NCI-H748 treated with DMSO at 0.1 percent for 48 hours (cell line): Measurements from ENCODE around the gene NDUFA13.

Experiments used
- DNase-seq: peaks from one replicate; lab custom pipeline; 2025; lab: John Stamatoyannopoulos, UW

NDUFA13 gene

GRCh38 chr19:19489804-19490204 is 26.2 kb upstream of the NDUFA13 start:
- DNase-seq: no peak

- DNase-seq: peak; percentile 38
Observed at GRCh38 chr19:19490214-19490968, 25.6 kb upstream of the NDUFA13 start.

DNA sequence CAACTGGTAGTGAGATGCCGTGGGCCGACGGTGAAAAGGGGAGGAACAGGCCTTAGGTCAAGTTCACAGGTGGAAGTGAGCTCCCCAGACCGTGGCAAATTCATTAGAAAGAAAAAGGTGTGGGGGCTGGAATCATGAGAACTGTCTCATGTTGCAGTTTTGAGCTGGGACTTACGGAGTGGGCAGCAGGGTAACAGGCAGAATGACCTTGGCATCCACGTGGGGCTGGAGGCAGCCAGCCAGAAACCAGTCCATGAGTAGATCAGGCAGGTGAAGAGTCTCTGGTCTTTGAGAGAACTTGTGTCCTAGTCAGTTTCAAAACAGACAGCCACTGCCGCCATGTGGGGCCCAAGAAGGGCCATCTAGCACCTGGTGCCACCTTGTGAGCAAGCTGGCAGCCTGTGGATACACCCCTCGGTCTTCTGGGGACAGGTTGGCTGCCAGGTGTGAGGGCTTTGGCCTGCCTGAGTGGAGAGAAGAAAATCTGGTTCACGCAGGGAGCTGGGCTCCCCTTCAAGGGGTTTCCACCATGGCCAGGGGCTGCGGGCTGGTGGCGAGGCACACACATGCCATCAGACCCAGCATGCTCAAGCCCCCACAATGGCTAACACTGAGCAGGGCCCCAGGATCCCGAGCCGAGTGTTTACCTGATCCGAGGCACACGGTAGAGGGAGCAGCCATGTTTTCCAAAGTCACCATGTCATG is 24.6 kb upstream of the NDUFA13 start:
- no peak for DNase-seq

- DNase-seq: no peak
Observed at GRCh38 chr19:19492026-19492610, 23.9 kb upstream of the NDUFA13 start.

- no peak for DNase-seq
Observed at GRCh38 chr19:19493841-19494546, 22.0 kb upstream of the NDUFA13 start.

GRCh38 chr19:19495614-19496603 is 20.1 kb upstream of the NDUFA13 start:
- DNase-seq: no peak

GRCh38 chr19:19498255-19498991 is 17.6 kb upstream of the NDUFA13 start:
- DNase-seq: no peak

GRCh38 chr19:19499272-19499995 is 16.6 kb upstream of the NDUFA13 start:
- DNase-seq: no peak

DNA sequence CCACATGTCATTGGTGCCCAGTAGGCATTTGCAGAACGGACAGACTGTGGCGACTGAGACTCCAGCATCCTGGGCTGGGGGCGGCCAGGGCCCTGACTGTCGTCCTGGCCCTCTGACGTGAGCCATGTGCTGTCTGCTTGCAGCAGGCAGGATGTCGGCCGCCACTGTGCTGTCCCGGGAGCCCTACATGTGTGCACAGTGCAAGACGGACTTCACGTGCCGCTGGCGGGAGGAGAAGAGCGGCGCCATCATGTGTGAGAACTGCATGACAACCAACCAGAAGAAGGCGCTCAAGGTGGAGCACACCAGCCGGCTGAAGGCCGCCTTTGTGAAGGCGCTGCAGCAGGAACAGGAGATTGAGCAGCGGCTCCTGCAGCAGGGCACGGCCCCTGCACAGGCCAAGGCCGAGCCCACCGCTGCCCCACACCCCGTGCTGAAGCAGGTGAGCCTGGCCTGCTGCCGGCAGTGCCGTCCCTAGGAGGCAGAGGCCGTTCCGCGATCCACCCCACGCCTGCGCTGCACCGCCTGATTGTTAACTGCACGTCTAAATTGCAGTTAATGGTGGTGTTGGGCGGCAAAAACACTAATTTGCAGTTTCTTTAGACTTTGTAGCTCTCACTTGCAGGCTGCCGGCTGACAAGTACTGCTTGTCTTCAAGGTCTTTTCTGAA is 14.9 kb upstream of the NDUFA13 start:
- no peak for DNase-seq

DNA sequence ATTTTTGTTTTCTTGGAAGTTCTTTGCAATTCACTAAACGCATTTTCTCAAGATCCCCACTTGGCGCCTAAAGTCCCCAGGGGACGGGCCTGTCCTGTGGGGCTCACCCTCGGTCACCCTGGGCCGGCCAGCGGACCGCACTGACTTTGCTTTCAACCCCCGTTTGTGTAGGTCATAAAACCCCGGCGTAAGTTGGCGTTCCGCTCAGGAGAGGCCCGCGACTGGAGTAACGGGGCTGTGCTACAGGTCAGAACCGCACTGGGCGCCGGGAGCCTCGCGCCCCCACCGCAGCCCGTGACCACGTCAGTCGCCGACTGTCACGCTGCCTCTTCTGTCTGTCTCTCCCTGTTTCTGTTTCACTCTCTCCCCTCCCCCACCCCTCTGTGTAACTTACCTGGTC is 14.2 kb upstream of the NDUFA13 start:
- no peak for DNase-seq

- DNase-seq: no peak
Observed at GRCh38 chr19:19502281-19502680, 13.7 kb upstream of the NDUFA13 start.

DNA sequence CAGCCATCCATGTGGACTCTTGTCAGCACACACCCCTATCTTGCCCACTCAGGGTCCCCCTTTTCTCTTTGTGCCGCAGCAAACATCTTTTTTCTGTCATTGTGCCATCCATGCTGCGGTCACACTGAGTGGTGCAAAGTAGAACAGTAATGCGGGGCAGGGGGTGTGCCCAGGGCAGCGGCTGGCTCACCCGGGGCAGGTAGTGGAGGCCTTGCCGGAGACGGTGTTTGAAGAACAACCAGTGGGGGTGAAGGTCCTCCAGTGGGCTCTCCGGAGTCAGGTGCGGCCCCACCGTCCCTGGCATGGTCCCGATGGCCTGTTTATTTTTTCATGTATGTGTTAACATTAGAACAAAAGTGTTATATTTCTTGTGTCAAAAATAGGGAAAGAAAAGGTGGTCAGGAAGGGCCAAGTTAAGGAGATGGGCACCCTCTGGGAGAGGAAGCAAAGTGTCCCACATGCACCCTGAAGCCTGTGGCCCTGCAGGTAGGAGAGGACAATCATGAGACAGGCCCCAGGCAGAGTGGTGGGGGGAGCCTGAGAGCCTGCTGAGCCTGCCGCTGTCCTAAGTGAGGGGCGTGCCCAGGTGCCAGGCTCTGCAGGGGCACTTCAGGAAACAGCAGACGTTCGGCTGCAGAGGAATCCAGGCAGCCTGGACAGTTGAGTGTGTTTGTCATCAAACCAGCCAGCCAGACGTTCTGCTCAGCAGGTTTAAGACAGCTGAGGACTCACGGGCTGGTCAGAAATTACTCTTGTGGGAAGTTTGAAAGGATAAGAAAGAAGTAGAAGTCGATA is 13.0 kb upstream of the NDUFA13 start:
- no peak for DNase-seq

DNA sequence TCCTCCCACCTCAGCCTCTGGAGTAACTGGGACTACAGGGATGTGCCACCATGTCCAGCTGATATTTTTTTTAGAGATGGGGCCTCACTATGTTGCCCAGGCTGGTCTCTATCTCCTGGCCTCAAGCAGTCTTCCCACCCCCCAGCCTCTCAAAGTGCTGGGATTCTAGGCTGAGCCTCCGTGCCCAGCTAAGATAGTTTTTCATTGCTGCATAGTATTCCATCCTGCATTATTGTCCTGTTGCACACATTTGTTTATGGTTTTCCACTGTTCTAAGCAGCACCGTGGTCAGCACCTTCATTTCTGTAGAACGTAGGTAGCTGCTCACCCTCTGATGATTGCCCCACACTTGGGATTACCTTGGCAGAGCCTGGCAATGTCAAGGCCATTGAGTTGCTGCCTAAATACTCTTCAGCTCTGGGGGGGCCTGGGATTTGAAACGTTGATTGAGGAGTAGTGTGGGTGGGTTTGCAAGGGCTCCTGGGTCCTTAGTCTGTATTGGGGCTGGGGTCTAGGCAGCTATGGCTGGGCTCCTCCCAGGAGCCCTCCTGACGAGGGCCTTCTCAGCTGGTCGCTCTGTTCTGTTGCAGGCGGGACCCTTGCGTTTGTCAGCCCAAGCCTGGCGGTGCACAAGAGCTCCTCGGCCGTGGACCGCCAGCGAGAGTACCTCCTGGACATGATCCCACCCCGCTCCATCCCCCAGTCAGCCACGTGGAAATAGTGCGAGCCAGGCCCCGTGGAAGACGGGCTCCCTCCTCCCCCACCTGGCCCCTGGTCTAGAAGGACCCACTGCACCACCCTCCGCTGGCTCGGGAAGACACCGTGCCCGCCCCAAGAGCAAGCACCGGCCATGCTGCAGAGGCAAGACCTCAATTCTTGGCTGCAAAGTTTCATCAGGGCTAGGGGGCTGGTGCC is 11.0 kb upstream of the NDUFA13 start:
- no peak for DNase-seq

DNA sequence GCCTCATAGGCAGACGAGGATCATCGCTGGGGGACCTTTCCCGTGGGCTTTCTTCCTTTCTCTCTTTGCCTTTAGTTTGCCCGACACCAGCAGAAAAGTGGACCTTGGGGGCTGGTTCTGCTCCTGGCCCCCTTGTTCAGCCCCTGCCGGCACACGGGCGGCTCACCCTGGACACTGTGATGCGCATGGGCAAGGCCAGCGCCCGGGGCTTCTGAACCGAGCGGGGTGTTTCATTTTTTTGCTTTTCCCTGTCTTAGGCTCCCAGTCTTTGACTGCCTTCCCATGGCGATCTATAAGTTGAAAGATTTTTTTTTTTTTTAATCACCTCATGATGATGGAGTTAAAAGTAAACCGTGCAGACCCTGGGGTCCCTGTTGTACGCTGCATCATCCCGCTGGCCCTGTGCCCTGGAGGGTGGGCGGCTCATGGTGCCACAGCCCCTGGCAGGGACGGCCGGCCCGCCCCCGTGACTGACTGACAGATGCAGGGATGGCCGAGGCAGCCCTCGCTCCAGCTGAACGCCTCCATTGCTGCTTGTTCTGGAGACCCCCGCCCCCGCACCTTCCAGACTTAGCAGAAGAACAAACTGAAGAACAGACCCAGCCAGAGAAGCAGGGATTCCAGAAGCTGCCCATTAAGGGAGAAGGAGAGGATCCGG is 10.2 kb upstream of the NDUFA13 start:
- DNase-seq: no peak

DNA sequence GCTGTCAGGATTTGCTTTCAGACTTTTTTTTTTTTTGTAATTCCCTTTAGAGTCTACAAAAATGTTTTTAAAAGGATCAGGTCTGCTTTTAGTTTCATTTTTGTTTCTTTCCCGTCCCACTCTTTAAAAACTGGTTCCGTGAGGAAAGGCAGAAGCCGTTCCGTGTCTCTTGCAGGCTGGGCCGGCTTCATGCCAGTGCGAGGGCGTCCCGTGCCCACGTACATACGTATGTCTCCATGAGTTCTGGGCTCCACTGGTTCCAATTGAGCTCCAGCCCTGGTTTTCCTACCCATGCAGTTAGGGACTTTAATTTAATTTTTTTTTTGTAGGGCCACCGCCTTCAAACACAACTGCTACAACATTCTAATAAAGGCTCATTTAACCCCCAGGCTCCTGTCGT is 9.4 kb upstream of the NDUFA13 start:
- no peak for DNase-seq

GRCh38 chr19:19507354-19507753 is 8.7 kb upstream of the NDUFA13 start:
- no peak for DNase-seq

- no peak for DNase-seq
Observed at GRCh38 chr19:19508217-19508616, 7.8 kb upstream of the NDUFA13 start.
